Sigmoid colon (tissue), 4 donors: ENCODE results near the gene FXR1.

Experiments used
- CTCF ChIP-seq, 4 experiments: fragments of 450-650 bp in 3 of 4; fragments of 200-600 bp in 1 of 4; IDR thresholded peaks; one replicate each; pipeline ENCODE4 v1.5.1; 2016 to 2019; ENCODE audit warnings: antibody characterized with exemption in 4 of 4, mild to moderate bottlenecking in 3 of 4, moderate library complexity in 2 of 4
- EP300 ChIP-seq, 4 donors: sonication (generic); formaldehyde crosslinking; IDR thresholded peaks; one replicate each; pipeline ENCODE4 v1.6.1; 2017; ENCODE audit warnings: antibody characterized with exemption in 4 of 4

- TF ChIP-seq EP300 (IDR thresholded peaks at IDR 0.05), result no peak
- no peak for TF ChIP-seq CTCF (IDR thresholded peaks at IDR 0.05)
Observed at GRCh38 chr3:180918542-180918941, 6.1 kb downstream of the FXR1 start.
